H1 (cell line): ENCODE measurements around the gene TP53I11. TPM values are rescaled to one million over a fixed set of nuclear protein-coding genes. Genes with fewer than 3 reads are reported as not detected.

Experiments used
- BRCA1 ChIP-seq: IDR thresholded peaks from 2 replicates; pipeline ENCODE4 v1.6.1; 2012; ENCODE audit warnings: low read depth, low read length, improper control_type of control experiment
- CHD2 ChIP-seq: IDR thresholded peaks from 2 replicates; pipeline ENCODE4 v1.6.1; 2012; ENCODE audit warnings: low read length, improper control_type of control experiment
- RFX5 ChIP-seq: IDR thresholded peaks from 2 replicates; pipeline ENCODE4 v1.6.1; 2011; ENCODE audit warnings: low read depth, low read length, improper control_type of control experiment, borderline replicate concordance
- SAP30 ChIP-seq: fragments of 300-600 bp; sonication (generic); IDR thresholded peaks from 2 replicates; pipeline ENCODE4 v1.7.1; 2012; ENCODE audit warnings: low read length, moderate library complexity, mild to moderate bottlenecking, inconsistent platforms; ENCODE audit not compliant: insufficient read depth, insufficient replicate concordance
- SP1 ChIP-seq: IDR thresholded peaks from 2 replicates; pipeline ENCODE4 v1.6.1; 2011; ENCODE audit warnings: low read depth, low read length
- ZNF274 ChIP-seq: IDR thresholded peaks from 2 replicates; pipeline ENCODE4 v1.7.0; 2012; ENCODE audit warnings: low read length, borderline replicate concordance; ENCODE audit errors: extremely low read depth
- polyA plus RNA-seq, 7 experiments: library from polyadenylated mRNA; depleted of rRNA in 3 of 7; stranded (reverse) in 5 of 7; unstranded in 2 of 7; fragments of >200 nt in 5 of 7; fragments of 200-250 nt in 2 of 7; gene quantifications; 1 replicate in 5 of 7; 2 replicates in 1 of 7; 4 replicates in 1 of 7; pipeline versions ENCODE4 v1.2.1 to v1.2.3, GENCODE V29; 2011 to 2013; ENCODE audit warnings: missing spikeins in 2 of 7, mixed read lengths in 2 of 7
- total RNA-seq: library from RNA; stranded (reverse); fragmentation: NEBNext Ultra II Directional; extraction: Animal tissue kit (Norgen Biotek cat#: 25700); gene quantifications from 2 replicates; pipeline ENCODE4 v1.2.1, GENCODE V29; 2021
- TF ChIP-seq, protein P1 (sequence below), 3 experiments: IDR thresholded peaks; 1 replicate in 2 of 3; 2 replicates in 1 of 3; pipeline versions ENCODE4 v1.5.1 to v1.6.1; 2011; ENCODE audit warnings: low read length in 3 of 3, mild to moderate bottlenecking in 3 of 3, inconsistent platforms in 2 of 3, low read depth in 1 of 3, moderate library complexity in 1 of 3; ENCODE audit not compliant: insufficient read depth in 1 of 3; ENCODE audit errors: control extremely low read depth in 1 of 3

The TP53I11 gene
- total and polyA plus RNA-seq, 2 of the 8 experiments (the other 6 are each of a cell fraction or from before 2014, with no cell fraction given): 34.0 to 46.3 TPM

DNA sequence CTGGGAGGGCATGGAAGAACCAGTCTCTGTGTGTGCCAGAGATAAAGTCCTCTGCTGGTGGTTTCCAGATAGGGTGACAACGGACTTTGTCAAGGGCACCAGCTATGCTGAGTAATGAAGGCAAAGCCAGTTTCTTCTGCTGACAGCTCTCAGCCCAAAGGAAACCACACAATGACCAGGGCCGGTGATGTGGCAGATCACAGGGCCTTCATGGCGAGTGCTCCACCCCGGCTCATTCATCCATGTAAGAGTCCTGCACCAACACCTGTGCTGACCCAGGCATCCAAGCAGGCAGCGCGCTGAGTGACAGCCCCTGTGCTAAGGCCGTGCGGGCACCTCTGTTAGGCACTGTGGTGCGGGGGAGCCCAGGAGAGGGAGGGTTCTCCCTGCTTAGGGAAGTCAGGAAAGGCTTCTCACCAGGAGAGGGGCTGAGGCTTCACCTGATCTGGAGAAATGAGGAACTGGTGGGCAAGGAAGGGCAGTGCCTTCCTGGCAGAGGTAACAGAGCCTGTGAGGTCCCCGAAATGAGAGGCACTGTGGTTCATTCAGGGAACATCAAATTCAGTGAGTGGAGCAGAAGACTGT is 33.8 kb downstream of the TP53I11 start (continued):
- TF ChIP-seq SP1: no peak
- TF ChIP-seq BRCA1: no peak
- TF ChIP-seq, protein P1, sequence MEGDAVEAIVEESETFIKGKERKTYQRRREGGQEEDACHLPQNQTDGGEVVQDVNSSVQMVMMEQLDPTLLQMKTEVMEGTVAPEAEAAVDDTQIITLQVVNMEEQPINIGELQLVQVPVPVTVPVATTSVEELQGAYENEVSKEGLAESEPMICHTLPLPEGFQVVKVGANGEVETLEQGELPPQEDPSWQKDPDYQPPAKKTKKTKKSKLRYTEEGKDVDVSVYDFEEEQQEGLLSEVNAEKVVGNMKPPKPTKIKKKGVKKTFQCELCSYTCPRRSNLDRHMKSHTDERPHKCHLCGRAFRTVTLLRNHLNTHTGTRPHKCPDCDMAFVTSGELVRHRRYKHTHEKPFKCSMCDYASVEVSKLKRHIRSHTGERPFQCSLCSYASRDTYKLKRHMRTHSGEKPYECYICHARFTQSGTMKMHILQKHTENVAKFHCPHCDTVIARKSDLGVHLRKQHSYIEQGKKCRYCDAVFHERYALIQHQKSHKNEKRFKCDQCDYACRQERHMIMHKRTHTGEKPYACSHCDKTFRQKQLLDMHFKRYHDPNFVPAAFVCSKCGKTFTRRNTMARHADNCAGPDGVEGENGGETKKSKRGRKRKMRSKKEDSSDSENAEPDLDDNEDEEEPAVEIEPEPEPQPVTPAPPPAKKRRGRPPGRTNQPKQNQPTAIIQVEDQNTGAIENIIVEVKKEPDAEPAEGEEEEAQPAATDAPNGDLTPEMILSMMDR (IDR thresholded peaks at IDR 0.05; ENCODE audit: control extremely low read depth in 1 of 3, insufficient read depth in 1 of 3, low read depth in 1 of 3, low read length in 3 of 3): no peak
- no peak for TF ChIP-seq RFX5
- no peak for TF ChIP-seq SAP30
- TF ChIP-seq ZNF274: no peak
- TF ChIP-seq CHD2: no peak
